ENCODE data around the gene FLYWCH2.

- no peak for TF ChIP-seq ZNF384 (IDR thresholded peaks at IDR 0.05)
- TF ChIP-seq HDGF (IDR thresholded peaks at IDR 0.05; ENCODE audit: borderline replicate concordance): no peak
- TF ChIP-seq NFRKB (IDR thresholded peaks at IDR 0.05): no peak
- TF ChIP-seq FOXK2 (IDR thresholded peaks at IDR 0.05): no peak
- TF ChIP-seq FOXM1 (IDR thresholded peaks at IDR 0.05; ENCODE audit: borderline replicate concordance): no peak
- TF ChIP-seq BHLHE40 (IDR thresholded peaks at IDR 0.05; ENCODE audit: borderline replicate concordance): no peak
- no peak for TF ChIP-seq FOXA1 (IDR thresholded peaks at IDR 0.05)
- TF ChIP-seq PKNOX1 (IDR thresholded peaks at IDR 0.05): no peak
- no peak for TF ChIP-seq SUZ12 (IDR thresholded peaks at IDR 0.05)
- no peak for TF ChIP-seq TARDBP (IDR thresholded peaks at IDR 0.05)
- no peak for TF ChIP-seq ELF4 (IDR thresholded peaks at IDR 0.05)
Measured at GRCh38 chr16:2933701-2934100, 50.7 kb downstream of the FLYWCH2 start.

Data from HEK293T (cell line).